ENCODE data around the gene ELK4. TPM values are rescaled to one million over a fixed set of nuclear protein-coding genes. Genes with fewer than 3 reads are reported as not detected.

Gene ELK4
- total RNA-seq, 1 donor from 2014 or later: 28.8 TPM

GRCh38 chr1:205580923-205581180 lies 51.0 kb downstream of the ELK4 start:
- no peak for ATAC-seq

GRCh38 chr1:205580140-205580922 lies 51.5 kb downstream of the ELK4 start:
- no peak for ATAC-seq

DNA sequence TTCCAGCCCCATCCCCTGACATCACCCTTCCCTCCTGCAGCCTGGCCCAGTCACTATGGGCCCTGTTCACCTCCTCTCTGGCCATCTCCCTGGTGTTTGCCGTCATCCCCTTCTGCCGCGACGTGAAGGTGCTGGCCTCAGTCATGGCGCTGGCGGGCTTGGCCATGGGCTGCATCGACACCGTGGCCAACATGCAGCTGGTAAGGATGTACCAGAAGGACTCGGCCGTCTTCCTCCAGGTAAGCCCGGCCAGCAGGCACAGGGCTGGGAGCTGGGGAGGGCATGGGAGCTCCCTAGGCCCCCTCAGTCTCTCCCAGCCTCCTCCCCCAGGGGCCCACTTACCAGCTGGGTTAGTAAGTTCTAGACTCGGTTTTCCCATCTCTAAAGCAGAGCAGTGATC lies 52.1 kb downstream of the ELK4 start:
- no peak for ATAC-seq

DNA sequence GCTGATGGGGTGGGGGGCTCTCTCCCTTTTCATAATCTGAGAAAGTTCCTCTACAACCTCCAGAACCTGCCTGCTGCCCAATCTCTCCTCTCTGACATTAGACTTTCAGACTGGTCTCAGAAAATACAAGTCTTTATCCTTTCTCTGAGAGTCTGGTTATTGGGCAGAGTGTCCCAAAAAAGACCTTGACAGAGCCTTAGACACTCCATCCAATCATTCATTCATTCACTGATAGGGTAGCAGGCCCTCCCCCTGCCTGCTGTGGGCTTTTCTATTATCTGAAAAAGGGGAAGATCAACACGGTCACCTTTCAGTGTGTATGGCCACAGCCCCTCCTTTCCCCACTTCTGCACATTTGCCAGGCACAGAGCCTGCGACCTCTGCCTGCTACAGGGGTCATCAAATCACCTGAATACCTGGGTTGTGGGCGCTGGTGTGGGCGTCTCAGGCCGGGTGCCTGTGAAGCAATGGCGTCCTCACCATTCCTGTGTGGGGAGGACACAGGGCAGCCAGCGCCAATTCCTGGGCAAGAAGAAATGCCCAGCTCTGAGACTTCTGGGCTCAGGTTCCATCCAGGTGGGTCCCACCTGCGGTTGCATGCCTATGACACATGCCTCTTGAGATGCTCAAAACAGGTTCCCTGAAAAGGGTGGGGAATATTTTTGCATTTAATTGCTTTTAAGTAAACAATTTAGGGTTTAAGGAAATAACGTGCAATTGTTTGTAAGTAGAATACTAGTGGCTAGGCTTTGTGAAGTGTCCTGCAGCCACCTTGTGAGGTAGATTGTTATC lies 52.8 kb downstream of the ELK4 start:
- no peak for ATAC-seq

DNA sequence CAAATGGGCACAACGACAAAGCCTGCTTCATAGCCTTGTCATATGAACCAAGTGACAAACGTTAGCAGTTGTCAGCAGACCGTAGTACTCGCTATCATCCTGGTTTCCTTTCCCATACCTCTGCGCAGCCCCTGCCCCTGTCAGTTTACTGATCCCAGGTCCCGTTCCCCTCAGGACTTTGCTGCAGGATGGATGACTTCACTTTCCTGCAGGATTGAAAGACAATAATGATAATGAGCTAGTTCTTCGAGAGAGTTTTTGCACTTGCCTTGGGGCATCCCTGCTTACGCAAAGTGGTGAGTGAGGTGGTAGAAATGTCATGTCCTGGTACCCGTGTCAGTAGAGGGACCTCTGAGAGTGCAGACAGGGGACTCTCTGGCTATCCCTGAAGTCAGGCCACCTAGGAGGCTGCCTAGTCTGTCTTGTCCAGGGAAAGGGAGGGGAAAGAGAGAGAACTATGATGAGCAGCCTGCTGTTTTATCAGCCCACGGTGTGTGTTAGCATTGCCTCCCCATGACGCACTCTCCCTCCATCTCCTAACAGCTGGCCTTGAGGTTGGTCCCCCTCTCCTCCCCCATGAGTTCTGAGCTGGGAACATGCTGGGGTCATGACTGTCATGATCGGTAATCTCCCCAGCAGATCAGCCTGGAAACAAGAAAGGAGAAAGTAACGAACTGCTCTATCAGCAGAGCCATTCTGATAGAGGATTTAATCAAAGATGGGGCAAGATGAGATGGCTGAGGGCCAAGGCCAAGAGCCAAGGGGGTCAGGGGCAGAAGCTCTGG lies 53.7 kb downstream of the ELK4 start:
- no peak for ATAC-seq

- ATAC-seq: no peak
These were observed 54.7 kb downstream of the ELK4 start for GRCh38 chr1:205576805-205577761.

GRCh38 chr1:205576011-205576410 lies 55.8 kb downstream of the ELK4 start:
- ATAC-seq: no peak

DNA sequence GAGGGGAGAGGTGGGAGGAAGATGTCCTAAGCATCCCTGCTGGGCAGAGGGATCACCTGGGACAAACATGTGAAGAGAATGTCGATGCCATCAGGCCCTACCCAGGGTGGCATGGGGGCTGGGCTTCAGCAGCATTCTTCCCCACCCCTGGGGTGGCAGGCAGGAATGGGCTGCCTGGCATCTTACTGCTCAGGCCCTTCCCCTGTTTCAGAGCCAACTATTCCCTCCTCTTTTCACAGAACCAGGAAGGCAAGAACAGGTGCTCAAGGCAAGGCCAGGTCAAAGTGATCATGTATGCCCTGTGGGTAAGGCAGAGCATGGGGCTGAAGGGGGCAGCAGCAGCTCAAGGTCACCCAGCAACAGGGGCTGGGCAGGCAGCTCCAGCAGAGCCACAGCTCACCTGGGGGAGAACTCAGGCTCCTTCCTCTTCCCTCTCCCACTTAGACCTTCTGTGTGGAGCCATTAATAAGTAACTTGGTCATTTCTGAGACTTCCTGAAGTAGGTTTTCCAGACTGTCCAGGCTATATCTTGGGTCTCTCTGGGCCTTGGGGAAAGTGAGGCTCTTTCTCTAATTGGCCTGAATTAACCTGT lies 56.4 kb downstream of the ELK4 start:
- no peak for ATAC-seq

GRCh38 chr1:205572421-205572820 lies 59.4 kb downstream of the ELK4 start:
- ATAC-seq: no peak

- ATAC-seq: no peak
These were observed 60.1 kb downstream of the ELK4 start for GRCh38 chr1:205571747-205572146.

GRCh38 chr1:205570796-205571537 lies 60.8 kb downstream of the ELK4 start:
- no peak for ATAC-seq

DNA sequence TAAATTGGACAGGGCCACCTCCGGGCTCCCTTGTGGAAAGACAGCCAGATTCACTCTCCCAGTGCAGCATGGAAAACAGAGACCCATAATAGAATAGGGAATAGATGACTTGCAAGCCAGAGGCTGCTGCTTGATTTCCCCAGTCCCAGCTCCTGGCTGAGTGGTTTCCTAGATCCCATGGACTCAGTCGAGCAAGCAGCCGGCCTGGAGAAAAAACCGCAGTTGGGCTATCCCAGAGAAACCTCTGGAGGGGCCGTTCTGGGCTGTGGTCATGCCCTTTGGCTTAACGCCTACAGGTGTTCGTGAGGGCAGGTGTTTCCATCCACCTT lies 61.7 kb downstream of the ELK4 start:
- no peak for ATAC-seq

DNA sequence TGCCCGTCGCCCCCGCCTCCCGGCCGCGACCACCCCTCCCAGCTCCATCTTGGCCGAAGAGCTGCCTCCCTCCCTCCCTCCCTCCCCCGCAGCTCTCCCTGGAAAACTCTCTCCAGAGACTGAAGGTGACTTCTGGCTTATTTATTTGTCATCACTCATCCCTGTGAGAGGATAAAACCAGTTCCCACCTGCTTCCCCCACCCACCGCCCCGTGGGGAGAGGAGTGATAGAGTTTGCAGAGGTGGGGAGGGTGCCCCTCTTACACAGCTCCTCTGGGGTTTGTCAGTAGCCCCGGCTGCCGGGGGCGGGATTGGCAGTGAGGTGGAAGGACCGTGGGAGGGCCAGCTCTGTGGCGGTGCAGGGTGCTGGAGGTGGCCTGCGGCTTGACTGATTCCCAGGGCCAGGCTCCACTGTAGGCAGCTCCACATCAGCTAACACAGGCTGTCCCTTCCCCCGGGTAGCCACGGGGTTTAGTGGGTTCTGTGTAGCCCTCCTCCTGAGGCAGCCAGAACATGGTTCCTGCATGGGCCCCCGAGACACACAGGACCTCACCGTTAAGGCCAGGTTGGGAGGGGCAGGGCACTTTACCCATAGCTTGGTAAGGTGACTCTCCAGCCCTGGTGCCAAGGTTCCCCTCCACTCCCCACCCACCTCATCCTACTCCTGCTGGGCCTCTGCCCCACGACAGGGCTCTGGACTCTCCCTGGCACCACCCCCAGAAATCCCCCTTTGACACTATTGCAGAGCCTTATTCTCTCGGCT lies 62.2 kb downstream of the ELK4 start:
- ATAC-seq: peak; percentile 14

- ATAC-seq: peak; percentile 34
These were observed 63.1 kb downstream of the ELK4 start for GRCh38 chr1:205568469-205569361.

DNA sequence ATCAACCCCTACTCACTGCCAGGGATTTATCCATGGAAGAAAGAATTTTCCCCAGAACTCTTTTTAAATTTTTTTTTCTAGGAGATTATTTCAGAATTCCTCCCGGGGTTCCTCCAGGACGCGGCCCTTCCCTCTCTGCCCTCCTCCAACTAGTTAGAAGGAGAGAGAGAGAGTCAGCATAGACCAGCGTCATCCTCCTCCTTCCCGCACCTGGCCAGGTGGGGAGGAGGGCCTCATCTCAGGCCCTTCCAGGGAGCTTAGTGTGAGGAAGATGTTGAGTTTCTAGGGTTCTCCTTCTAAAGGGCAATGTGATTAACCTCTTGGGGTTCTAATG lies 63.7 kb downstream of the ELK4 start:
- no peak for ATAC-seq

- no peak for ATAC-seq
These were observed 64.1 kb downstream of the ELK4 start for GRCh38 chr1:205567716-205568115.

GRCh38 chr1:205565799-205566198 lies 66.0 kb downstream of the ELK4 start:
- no peak for ATAC-seq

- peak; percentile 97 for ATAC-seq
These were observed 67.8 kb downstream of the ELK4 start for GRCh38 chr1:205563927-205564441.

- no peak for ATAC-seq
These were observed 70.2 kb downstream of the ELK4 start for GRCh38 chr1:205561501-205562203.
